Measurements from ENCODE around the gene LIPC.

- no peak for TF ChIP-seq SETDB1 (IDR thresholded peaks at IDR 0.05; ENCODE audit: insufficient read length, low read length)
- TF ChIP-seq CTCF (tag by site-specific recombination; IDR thresholded peaks at IDR 0.05) = no peak
- no peak for TF ChIP-seq RBAK (tag by site-specific recombination; IDR thresholded peaks at IDR 0.05)
- no peak for TF ChIP-seq ZBTB10 (tag by site-specific recombination; IDR thresholded peaks at IDR 0.05)
- no peak for TF ChIP-seq ZNF394 (tag by site-specific recombination; IDR thresholded peaks at IDR 0.05; ENCODE audit: borderline replicate concordance)
Observed at GRCh38 chr15:58495891-58496408, 64.2 kb downstream of the LIPC start.

Measured in HEK293 (cell line).